GM21825 (cell line): Measurements from ENCODE around the gene TUSC1.
"Not testable (repeated sequence)": the region's sequence is repeated elsewhere in the genome, so short reads cannot be mapped to it uniquely, and the experiment has no call there.

Experiments
- ATAC-seq: cut with Tn5 transposase; IDR thresholded peaks from one replicate; pipeline ENCODE4 v1.9.1; 2021; ENCODE audit warnings: mild to moderate bottlenecking, moderate library complexity; ENCODE audit not compliant: unreplicated experiment

The TUSC1 gene

DNA sequence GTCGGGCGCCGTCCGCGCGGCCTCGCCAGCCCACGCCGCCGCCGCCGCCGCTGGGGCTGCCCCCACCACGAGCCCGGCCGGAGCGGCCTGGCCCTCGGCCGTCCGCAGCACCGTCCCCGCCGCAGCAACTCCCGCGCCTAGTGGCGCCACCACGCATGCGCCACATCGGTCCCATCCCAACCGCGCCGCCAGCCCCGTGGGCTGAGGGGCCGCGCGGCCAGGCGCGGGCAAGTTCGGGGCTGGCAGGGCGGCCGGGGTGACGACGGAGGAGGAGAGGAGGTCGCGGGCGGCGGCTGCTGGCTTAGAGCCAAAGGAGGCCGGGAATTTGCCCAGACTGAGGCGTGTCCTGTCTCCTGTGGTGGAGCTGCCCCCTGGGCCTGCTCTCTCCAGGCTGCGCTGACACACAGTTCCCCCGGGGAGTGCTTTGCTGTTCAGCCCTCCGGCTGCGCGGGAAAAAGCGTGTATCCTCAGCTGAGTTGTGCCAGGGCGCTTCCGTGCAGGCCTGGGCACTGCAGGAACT lies at the start of gene TUSC1:
TUSC1 (minus strand) TSS at position 298 of the 520 bp plus-strand sequence; CDS start at position 166, 132 bp downstream.
- ATAC-seq: peak; percentile 57

DNA sequence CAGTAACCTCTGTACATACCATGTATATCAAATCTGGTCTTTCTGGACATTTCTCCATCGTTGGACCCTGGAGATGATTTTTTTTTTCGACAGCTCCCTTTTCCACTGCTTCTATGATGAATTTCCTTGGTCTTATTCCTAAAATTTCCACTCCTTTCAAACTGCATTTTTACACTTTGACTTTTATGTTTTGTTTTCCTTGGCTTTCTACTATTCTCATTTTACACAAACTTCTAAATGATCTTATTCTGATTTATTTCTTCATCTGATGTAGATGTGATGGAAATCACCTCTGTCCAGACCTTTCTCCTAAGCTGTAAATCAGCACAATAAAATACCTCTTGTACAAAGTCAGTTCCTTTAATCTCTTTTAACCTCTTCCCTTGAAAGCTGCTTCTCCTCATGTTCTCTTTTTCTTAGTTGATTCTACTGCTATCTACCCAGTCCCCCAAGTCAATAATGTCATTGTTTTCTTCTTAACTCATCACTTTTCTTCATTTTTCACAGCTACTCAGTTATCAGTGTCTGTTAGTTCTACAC lies 48.7 kb upstream of the TUSC1 start:
- ATAC-seq: no peak

DNA sequence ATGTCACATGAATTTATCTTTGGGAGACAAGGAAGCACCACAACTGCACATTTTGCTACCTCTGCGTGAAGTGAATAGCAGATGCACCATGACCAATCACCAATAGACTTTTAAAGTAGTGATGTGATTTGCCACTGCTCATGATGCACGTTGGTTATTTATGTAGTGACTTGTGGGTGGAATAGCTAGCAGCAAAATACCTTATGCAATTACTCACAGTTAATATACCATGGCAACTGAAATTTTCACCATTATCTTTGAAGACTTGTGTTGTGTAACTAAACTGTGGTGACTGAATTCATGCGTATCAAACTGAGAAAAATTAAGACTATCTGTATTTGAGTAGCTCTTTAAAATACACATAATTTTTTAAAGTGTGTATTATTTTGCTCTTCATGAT lies 46.2 kb upstream of the TUSC1 start:
- ATAC-seq: no peak

DNA sequence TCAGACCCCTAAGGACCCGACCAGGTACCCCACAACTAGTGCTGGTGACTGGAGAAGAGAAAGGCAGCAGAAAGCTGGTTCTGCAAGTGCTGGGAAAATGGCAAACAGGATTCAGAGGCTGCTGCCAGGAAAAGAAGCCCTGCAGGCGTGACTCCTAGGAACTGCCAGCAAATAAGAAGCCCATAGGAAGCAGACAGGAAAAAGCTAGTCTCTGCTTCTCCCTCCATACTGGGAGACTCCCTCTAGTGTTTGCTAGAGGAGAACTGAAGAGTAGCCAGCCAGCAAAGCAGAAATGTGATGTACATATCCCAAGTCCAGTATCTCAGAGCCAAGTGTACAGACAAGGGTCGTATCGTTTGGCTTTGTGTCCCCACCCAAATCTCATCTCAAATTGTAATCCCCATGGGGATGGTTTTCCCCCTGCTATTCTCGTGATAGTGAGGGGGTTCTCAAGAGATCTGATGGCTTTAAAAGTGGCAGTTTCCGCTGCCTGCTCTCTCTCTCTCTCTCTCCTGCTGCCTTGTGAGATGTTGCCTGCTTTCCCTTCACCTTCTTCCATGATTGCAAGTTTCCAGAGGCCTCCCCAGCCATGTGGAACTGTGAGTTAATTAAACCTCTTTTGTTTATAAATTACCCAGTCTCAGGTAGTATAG lies 38.1 kb upstream of the TUSC1 start:
- ATAC-seq: no peak

DNA sequence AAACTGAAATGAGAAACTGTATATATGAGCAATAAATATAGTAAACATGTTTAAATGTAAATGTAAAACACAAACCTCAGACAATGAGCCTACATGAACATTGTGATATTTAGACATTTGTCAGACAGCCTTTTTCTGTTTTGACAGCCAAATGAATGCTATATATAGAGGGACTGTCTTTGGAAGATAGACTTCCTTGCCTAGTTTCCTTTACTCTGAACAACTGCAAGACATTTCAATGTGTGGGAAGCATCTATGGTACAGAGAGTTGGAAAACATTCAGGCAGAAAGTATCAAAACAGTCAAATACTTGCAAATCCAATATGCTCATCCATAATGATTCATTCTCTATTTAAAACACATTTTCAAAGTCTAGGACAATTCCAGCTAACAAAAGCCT lies 31.7 kb upstream of the TUSC1 start:
- no peak for ATAC-seq

DNA sequence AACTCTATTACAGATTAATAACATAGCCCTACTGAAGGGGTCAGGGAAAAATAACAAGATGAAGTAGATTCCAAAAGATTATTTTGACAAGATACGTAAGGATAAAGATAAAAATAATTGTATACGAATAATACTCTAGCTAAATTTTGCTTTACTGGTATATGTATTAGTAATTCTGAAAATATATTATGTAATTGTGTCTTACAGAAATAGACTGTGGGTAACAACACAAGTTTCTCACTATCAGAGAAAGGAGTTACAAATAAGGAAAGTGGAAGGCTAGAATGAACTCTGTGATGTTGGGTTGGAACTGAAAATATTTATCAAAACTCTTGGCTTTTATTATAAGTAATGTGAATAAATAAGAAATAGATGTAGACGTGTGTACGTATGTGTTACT lies 26.6 kb upstream of the TUSC1 start:
- ATAC-seq: no peak

DNA sequence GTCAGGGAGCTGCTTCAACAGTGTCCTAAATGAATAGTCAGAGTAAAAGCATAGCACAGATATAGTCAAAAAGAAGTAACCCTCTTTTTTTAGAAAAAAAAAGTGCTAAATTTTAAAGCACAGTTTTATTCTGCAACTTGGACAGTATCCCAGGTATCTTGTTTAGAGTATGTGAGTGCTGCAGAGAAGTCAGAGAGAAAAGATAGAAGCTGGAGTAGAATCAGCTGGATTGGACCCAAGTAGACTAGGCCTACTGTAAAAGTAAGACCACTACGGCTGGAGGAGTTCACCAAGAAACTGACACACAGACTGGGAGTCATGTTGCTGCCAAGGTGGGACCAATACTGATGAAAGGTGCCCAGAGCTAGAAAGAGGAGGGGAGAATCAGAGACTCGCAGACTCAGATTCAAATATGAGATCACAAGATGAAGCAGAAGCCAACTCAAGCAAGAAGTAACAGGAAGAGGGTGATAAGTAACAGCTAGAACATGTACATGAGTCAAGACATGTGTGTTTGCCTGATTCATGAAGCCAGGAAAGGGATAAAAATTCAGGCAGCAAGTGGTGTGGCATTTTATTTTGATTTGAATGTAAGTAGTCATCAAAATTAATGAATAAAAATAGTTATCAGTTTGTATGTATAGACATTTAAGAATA lies 25.6 kb upstream of the TUSC1 start:
- ATAC-seq: no peak

DNA sequence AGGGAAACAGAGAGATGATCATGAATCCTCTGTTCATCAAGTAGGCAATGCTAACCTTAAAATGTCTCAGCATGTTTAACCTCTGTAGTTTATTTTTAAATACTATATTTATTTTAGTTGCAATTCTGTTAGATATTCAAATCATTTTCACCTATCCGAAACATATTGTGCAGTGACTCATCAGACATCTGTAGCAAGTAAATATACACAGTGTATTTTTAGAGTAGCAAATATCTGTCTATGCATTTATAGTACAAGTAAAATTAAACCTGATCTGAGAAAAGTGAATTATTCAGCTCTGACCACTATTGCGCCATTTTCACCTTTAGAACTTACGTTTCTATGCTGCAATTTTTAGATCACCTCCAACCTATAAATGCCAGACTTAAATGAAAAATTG lies 24.3 kb upstream of the TUSC1 start:
- no peak for ATAC-seq

DNA sequence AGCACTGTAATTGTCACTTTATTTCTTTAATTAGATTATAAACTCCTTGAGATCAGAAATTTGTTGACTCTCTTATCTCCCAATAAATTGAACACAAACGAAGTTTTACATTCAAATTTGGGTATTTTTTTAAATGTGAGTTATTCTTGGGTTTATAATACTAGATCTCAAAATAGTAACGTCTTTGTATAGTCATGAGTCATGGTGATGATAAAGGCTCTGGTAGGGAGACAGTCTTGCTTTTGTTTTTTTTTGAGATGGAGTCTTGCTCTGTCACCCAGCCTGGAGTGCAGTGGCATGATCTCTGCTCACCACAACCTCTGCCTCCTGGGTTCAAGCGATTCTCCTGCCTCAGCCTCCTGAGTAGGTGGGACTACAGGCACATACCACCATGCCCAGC lies 22.7 kb upstream of the TUSC1 start:
- not testable (repeated sequence) for ATAC-seq

DNA sequence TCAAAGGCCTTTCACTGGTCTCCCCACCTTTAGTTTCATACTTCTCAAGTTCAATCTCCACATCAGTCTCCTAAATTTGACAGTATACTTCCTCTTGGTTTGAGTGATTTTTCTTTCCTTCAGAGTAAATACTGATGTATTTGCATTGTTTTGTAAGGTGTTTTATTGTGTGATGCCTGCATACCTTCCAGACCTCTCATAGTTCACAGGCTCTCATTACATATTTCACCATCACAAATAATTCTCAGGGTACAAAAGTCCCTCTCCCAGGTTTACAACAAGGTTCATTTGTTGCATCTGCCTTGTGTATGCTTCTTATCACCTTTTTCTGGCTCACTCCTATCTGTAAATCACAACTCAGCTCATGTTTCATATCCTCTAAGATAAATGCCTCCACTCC lies 22.2 kb upstream of the TUSC1 start:
- ATAC-seq: no peak

DNA sequence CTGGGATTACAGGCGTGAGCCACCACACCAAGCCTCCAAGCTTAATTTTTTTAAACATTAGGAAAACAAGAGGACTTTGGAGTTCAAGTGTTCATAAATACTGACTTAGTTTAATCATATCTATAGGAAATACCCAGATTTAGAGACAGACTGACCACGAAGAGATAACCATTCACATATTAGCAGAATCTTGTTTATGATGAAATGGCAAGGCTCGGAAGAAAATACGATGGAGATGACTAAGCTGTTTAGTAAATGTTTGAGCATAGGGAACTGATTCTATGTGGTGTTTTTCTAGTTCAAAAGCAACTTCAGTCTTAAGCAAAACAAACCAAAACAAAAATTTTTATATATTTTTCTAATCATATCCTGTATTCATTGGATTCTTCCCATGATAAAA lies 13.5 kb upstream of the TUSC1 start:
- ATAC-seq: no peak

DNA sequence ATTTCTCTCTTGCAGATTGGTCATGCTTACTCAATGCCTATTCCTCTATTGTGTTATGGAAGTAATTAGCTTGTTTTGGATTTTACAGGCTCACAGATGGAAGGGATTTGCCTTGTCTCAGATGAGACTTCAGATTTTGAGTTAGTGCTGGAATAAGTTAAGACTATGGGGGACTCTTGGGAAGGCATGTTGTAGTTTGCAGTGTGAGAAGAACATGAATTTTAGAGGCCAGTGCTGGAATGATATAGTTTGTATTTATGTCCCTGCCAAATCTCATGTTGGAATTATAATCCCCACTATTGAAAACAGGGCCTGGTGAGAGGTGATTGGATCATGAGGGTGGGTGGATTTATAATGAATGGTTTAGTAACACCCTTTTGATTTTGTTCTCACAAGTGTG lies 6.1 kb upstream of the TUSC1 start:
- no peak for ATAC-seq

DNA sequence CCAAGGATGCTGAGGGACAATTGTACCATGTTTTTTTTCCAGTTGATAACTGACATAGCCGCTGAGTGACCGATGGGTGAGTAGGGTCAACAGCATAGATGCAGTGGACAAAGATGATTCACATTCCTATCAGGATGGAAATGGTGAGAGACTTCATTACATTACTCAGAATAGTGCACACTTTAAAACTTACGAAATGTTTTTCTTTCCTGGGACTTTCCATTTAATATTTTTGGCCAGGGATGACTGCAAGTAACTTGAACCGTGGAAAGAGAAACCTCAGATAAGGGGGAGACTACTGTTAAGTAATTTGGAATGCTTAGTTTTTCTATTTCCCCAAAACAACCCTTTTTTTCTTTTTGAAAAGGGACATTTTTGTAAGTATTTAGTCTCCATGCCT lies 3.0 kb upstream of the TUSC1 start:
- no peak for ATAC-seq

DNA sequence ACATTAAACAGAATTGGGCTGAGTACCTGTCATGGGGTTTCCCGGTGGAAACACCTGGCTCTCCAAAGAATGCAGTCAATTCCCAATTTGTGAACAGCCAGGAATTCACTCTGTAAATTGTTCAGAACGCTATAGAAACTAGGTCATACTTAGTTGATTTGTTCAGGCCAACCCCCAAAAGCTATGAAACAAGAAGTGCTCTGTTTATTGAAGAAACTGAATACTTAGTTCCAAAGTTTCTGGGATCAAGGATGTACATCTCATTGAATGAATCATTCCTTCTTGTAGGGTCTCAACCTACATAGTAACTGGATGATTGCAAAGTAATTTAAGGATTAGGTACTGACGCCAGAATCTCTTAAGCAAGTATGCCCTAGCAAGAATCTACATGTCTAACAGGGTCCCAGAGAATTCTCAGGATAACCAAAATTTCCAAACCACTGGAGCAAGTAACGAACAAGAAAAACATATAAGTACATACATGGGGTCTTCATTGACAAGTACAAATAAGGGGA lies 659 bp upstream of the TUSC1 start:
- ATAC-seq: no peak

DNA sequence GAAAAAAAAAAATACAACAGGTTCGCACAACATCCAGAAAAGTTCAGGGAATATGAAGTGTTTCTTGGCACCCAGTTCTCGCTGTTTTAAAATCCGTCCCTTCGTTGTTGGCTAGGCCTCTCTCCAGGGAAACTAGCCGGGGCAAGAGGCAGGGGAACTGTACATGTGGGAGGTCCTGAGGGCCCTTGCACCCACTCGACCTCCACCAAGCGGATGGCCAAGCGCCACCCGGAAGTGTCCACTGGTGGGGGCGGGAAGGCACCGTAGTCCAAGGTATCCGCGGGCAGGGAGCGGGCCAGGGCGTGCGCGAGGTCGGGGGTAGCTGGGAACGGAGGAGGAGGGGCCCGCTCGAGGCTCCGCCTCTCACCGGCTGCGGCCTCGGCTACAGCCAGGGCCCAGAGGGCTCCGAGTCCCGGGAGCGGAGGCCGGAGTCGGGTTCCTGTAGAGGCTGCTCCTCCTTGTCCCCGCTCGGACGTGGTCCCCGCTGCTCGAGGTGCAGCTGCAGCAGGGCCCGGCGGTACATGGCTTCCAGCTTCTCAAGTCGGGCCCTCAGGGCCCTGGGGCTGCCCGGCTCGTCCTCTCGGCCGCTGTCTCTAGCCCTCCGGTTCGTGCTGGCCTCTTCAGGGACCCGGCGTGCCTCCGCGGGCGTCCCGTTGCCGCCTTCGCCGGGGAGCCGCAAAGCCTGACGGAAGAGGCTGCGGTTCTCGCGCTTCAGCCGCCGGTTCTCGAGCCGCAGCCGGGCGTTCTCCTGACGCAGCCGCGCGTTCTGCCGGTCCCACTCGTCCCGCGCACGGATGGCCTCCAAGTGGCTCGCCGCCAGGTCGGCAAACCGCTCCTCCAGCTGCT lies 720 bp downstream of the TUSC1 start:
- peak; percentile 52 for ATAC-seq

DNA sequence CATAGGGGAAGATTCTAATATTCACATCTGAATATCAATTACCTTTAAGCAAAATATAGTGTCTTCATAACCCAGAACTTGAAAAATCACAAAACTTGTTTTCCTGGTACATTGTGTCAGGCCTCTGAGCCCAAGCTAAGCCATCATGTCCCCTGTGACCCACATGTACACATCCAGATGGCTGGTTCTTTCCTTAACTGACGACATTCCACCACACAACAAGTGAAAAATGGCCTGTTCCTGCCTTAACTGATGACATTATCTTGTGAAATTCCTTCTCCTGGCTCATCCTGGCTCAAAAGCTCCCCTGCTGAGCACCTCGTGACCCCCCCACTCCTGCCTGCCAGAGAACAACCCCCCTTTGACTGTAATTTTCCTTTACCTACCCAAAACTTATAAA lies 2.4 kb downstream of the TUSC1 start:
- not testable (repeated sequence) for ATAC-seq

DNA sequence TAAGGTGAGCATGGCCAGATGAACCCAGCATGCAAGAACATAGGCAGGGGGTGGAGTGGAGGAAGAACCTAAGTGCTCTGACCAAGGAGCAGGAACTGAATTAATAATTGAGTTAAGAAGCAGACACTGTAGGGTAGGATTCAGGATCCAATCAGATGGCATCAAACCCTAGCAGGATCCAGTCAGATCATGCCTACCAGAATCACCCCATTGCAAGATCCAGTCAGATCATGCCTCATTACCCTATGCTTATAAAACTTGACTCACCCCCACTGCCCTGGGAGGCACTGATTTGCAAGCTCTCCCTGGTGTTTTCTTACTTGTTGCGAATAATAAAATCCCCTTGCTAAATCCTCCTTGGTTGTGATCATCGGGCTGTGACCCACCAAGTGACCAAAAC lies 19.7 kb downstream of the TUSC1 start:
- ATAC-seq: no peak

DNA sequence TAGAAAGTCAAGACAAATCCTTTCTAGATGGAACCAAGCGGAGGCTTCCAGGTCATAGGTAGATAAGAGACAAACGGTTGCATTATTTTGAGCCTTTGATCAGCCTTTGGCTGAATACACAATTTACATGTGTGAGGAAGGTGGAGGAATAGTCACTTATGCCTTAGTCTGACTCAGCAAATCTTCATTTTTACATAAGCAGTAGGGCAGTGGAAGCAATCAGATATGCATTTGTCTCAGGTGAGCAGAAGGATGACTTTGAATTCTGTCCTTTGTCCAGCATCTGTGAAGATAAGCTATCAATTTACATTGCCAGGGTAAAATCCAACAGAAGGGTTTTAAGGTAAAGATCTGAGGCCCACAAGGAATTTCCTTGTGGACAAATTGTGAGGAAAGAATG lies 23.8 kb downstream of the TUSC1 start:
- no peak for ATAC-seq

DNA sequence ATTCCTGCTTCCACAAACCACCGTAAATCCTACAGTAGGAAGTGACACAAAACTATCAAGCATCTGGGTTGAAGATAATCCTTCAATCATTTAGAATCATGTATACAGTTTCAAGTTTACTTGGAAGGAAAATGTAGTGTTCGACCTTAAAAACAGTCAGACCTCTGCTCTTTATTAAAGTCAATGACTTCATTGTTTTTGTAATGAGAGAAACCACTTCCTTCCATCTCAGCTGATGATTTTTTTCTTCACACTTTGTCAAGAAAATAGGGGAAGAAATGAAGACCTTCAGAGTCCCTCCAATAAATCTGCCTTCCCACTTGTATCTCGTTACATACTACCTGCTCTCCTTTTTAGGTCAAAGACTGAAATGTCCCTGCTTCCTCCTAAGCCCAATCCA lies 30.1 kb downstream of the TUSC1 start:
- ATAC-seq: no peak

DNA sequence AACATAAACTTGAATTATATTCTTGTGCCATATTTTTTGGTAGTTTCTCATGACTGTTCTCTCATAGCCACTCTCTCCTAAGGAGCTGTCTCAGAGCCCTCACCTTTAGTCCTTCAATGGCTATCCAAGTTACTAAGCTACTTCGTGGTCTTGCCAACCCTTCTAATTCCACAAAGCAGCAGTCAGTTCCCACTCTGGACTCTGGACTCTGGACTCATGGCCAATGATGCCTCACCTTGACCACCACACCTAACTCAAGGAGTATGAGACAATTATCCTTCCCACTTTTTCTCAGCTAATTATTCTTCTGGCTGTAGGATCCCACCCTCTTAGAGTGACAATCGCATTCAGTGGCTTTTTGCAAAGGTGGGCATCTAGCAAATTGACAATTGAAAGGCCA lies 42.2 kb downstream of the TUSC1 start:
- ATAC-seq: no peak

DNA sequence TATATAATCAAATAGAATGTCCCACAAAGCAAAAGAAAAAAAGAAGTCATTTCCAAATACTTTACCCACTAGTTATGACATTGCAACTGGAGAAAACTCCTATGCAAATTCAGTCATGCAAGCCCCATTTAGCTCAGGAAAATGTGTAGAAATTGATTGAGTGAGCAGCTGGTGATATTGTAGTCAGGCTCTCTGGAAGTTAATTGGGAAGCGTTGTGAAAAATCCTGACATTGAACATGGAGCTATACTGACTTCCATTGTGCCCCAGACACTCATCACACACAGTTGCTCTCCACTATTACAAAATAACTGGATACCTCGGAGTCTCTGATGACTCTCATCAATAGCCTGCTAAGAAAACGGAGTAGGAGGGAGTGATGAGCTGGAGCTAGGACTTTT lies 49.0 kb downstream of the TUSC1 start:
- no peak for ATAC-seq
